ENCODE results near the gene HAAO.

DNA sequence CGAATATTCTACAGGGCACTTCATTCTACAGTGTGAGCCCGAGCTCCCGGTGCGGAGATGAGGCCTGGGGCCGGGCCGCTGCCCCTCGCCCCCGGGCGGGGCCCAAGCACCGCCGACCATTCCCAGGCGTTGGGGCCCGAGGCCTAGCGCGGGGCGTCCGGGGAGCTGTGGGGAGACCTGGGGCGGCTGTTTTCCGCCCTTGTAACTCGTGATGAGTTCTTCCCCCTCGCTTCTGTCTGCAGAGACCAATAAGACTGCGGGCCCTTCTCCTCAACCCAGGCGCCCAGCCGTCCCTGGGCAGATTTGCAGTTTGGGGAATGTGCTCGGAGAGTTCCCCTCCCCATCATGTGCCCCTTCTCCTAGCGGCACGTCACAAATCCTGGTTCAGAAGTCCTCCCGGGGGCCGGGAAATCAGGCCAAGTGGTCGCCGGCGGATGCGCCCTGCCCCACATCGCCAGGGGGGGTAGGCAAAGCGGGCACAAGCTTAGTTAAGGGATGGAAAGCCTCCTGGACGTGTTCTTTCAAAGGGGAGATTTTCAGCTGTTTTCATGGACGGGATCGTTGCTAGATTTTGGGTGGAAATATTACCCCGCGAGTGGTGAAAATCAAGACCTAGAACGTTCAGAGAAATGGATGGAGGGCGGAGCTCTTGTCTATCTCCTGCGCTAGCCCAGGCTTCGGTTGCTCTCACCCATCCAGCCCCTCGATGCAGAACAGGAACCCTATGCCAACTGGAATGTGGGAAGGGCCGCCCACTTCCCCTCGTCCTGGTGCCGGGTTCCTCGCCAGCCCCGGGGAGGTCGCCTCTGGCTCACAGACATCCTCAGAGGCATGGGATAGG is 18.8 kb upstream of the HAAO start:
- TF ChIP-seq FOXK2 (IDR thresholded peaks at IDR 0.05) (no peak), BHLHE40 (IDR thresholded peaks at IDR 0.05; ENCODE audit: borderline replicate concordance) (no peak)
